T-helper 2 cell treated with Interferon-gamma antibody and Interleukin-4, amounts not matched to agents 5 μg/mL and 100 μg/mL, for 36 hours (primary cell): ENCODE data around the gene SELENOW.
"Not testable (repeated sequence)": the region's sequence is repeated elsewhere in the genome, so short reads cannot be mapped to it uniquely, and the experiment has no call there.

Source experiments
- DNase-seq: peaks from one replicate; pipeline ENCODE4 v3.0.0; 2021; ENCODE audit warnings: low spot score
- H3K27ac Mint-ChIP-seq: one replicate; pipeline ENCODE4 v1.8.0; 2021; ENCODE audit warnings: mild to moderate bottlenecking, mixed read lengths
- H3K27me3 Mint-ChIP-seq: one replicate; pipeline ENCODE4 v1.8.0; 2021; ENCODE audit warnings: low read depth, mixed read lengths
- H3K36me3 Mint-ChIP-seq: one replicate; pipeline ENCODE4 v1.8.0; 2021; ENCODE audit warnings: low read depth, mixed read lengths
- H3K4me1 Mint-ChIP-seq: one replicate; pipeline ENCODE4 v1.8.0; 2021; ENCODE audit warnings: low read depth, mixed read lengths
- H3K4me3 Mint-ChIP-seq: one replicate; pipeline ENCODE4 v1.8.0; 2022; ENCODE audit warnings: mild to moderate bottlenecking, moderate library complexity, mixed read lengths
- H3K9me3 Mint-ChIP-seq: one replicate; pipeline ENCODE4 v1.8.0; 2021; ENCODE audit warnings: mixed read lengths

The SELENOW gene

DNA sequence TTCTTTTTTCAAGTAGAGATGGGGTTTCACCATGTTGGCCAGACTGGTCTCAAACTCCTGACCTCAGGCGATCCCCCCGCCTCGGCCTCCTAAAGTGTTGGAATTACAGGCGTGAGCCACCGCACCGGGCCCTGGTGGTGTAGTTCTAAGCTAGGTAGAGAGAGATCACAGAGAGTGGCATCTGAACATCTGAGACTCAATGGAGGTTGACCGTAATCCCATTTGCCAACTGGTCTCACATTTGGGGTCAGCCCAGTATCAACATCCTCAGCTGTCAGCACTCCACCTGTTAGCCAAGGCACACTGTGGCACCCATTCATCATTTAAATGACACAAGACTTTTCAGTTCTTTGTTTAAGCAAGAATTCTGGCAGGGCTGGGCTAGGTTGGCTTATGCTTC, 8.1 kb downstream of the SELENOW start:
- DNase-seq: no peak
- no peaks in the 10 kb centered on the region for H3K4me1 Mint-ChIP-seq
- no peaks in the 10 kb centered on the region for H3K27me3 Mint-ChIP-seq

DNA sequence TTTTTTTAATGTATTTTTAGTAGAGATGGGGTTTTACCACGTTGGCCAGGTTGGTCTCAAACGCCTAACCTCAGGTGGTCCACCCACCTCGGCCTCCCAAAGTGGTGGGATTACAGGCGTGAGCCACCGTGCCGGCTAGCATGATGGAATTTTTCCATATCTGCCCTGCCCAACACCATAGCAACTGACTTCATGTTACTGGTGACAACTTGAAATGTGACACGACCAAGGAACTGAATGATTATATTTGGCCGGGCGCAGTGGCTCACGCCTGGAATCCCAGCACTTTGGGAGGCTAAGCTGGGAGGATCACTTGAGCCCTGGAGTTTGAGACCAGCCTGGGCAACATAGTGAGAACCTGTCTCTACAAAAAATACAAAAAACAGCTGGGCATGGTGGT, 8.8 kb downstream of the SELENOW start:
- not testable (repeated sequence) for H3K27ac Mint-ChIP-seq, H3K27me3 Mint-ChIP-seq, H3K4me1 Mint-ChIP-seq, H3K4me3 Mint-ChIP-seq, DNase-seq, H3K9me3 Mint-ChIP-seq
- peaks cover 21% of the 10 kb centered on the region for H3K36me3 Mint-ChIP-seq

More for the DNA sequence above, 8.1 kb downstream of the SELENOW start:
- H3K9me3 Mint-ChIP-seq: no peaks in the 10 kb centered on the region
- no peak overlapping the region for H3K4me3 Mint-ChIP-seq
- H3K36me3 Mint-ChIP-seq: peaks cover 25% of the 10 kb centered on the region
- no peak overlapping the region for H3K27ac Mint-ChIP-seq

DNA sequence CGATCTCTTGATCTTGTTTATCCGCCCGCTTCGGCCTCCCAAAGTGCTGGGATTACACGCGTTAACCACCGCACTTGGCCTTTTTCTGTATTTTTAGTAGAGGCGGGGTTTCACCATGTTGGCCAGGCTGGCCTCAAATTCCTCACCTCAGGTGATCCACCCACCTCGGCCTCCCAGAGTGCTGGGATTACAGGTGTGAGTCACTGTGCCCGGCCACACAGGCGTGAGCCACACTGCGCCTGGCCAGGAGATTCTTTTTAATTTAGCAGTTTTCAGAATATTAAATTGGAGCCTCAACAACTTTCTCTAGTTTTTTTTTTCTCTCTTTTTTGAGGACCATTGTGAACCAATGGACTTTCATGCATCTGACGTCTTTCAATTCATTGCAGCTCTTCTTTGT, 11.3 kb downstream of the SELENOW start:
- not testable (repeated sequence) for H3K27me3 Mint-ChIP-seq, H3K9me3 Mint-ChIP-seq, H3K27ac Mint-ChIP-seq, H3K4me3 Mint-ChIP-seq, H3K4me1 Mint-ChIP-seq, H3K36me3 Mint-ChIP-seq, DNase-seq

DNA sequence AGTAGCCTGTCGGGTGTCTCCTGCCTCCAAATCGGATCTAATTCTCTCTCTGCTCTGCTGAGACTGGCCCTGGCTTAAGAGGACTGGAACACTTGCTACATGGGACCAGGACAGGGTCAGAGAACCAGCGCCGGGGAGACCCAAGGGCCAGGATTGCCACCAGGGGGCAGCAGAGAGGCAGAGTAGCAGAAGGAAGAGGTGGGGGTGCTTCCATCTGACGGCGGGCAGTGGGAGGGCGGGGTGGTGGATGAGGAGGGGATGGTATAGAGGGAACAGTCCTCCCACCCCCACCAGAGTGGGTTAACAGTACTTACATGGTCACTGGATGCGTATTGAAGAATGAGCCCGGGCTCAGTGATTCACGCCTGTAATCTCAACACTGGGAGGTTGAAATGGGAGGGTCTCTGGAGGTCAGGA, 11.9 kb downstream of the SELENOW start:
- DNase-seq: peak; percentile 63
- Mint-ChIP-seq H3K27me3 (no peaks in the 10 kb centered on the region), H3K9me3 (peaks cover 5% of the 10 kb centered on the region), H3K4me3 (no peak overlapping the region), H3K36me3 (peaks cover 5% of the 10 kb centered on the region), H3K4me1 (no peaks in the 10 kb centered on the region), H3K27ac (no peak overlapping the region)

DNA sequence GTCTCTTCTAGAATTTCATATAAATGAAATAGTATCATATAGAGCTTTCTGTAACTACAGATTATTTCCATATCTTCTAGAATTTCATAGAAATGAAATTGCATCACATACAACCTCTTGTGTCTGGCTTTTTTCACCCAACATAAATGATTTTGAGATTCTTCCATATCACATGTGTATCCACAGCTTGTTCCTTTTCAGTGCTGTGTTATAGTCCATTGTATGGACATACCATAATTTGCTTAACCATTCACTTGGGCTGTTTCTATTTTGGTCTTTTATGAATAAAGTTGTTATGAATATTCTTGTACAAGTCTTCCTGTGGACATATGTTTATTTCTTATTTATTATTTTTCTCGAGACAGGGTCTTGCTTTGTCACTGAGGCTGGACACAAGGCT, 14.1 kb downstream of the SELENOW start:
- H3K4me3 Mint-ChIP-seq: no peak overlapping the region
- no peaks in the 10 kb centered on the region for H3K27me3 Mint-ChIP-seq
- peaks cover 5% of the 10 kb centered on the region for H3K9me3 Mint-ChIP-seq
- H3K4me1 Mint-ChIP-seq: no peaks in the 10 kb centered on the region
- no peak for DNase-seq
- H3K27ac Mint-ChIP-seq: no peak overlapping the region
- H3K36me3 Mint-ChIP-seq: peaks cover 1% of the 10 kb centered on the region

DNA sequence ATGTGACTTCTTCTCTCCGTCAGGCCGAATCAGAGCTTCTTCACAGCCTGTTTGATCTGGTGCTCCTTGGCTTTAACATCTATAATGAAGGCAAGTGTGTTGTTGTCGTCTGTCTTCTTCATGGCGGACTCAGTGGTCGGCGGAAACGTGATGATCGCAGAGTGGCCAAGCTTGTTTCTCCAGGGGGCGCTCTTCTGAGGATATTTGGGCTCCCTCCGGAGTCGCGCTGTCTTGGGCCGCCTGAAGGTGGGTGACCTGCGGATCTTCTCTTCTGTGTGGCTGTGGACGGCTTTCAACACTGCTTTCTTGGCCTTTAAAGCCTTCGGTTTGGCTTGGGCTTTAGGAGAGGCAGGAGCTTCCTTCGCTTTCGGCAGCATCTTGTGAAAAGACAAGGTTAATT, 16.0 kb downstream of the SELENOW start:
- no peak overlapping the region for H3K27ac Mint-ChIP-seq
- no peaks in the 10 kb centered on the region for H3K4me1 Mint-ChIP-seq
- no peak overlapping the region for H3K4me3 Mint-ChIP-seq
- DNase-seq: no peak
- no peaks in the 10 kb centered on the region for H3K36me3 Mint-ChIP-seq
- H3K9me3 Mint-ChIP-seq: peaks cover 5% of the 10 kb centered on the region
- H3K27me3 Mint-ChIP-seq: no peaks in the 10 kb centered on the region

DNA sequence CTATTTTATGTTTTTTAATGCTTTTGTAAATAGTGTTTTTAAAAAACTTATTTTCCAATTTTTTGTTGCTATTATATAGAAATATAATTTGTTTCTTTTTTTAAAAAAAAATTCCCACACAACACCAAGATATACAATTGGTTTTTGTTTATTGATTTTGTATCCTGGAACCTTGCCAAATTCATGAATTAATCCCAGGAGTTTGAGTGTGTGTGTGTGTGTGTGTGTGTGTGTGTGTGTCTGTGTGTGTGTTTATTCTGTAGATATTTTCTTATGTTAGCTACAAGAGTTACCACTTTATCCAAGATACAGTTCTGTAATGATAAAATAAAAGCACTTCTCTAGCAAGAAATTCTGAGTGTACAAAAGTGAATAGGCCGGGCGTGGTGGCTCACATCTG, 18.3 kb downstream of the SELENOW start:
- Mint-ChIP-seq H3K4me3 (no peak overlapping the region), H3K27me3 (no peaks in the 10 kb centered on the region), H3K36me3 (no peaks in the 10 kb centered on the region), H3K27ac (no peak overlapping the region), H3K9me3 (peaks cover 10% of the 10 kb centered on the region), H3K4me1 (no peaks in the 10 kb centered on the region)
- no peak for DNase-seq

DNA sequence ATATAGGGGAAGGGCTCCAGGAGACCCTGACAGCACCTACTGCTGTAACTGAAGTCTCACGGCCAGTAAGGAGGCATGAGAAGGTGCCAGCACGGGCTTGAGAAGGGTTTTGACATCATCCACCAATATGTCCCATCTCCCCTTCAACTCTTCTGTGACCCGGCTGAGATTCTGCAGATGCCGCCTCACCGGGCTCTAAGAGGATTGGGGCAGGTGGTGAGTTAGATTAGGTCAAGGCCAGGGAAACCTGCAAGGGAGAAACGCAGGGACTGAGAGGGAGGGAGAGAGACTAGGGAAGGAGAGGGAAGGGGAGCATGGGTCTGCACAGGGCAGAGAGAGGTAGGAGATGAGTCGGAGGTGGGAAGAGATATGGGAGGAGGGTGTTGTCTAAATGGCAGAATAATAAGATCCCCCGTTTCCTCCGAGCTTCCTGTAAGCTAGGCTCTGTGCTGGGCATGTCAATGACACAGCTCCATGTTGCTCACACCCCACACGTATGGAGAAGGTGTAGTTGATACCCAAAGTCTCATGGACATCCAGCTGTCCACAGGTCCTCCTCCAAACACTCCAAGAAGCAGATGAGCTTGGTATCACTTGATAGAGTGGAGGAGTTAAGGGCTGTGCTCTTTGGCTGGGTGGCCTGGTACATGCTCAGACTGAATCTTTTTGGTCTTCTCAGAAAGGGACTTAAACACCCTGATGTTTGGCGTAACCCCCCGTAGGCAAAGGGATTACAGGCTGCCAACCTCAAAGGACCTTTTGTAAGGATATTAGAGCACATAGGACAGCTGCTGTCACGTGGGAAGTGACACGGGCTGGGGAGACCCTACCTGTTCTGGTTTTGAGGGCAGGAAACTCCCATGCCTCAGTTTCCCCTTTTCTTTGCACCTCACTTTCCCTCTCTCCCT, 19.7 kb downstream of the SELENOW start:
- H3K27me3 Mint-ChIP-seq: no peaks in the 10 kb centered on the region
- H3K27ac Mint-ChIP-seq: no peak overlapping the region
- H3K9me3 Mint-ChIP-seq: peaks cover 5% of the 10 kb centered on the region

GRCh38 chr19:47798904-47799266, 20.4 kb downstream of the SELENOW start:
- no peak overlapping the region for H3K4me3 Mint-ChIP-seq
- no peaks in the 10 kb centered on the region for H3K27me3 Mint-ChIP-seq
- DNase-seq: no peak
- H3K9me3 Mint-ChIP-seq: peaks cover 5% of the 10 kb centered on the region
- no peak overlapping the region for H3K27ac Mint-ChIP-seq
- H3K36me3 Mint-ChIP-seq: no peaks in the 10 kb centered on the region
- H3K4me1 Mint-ChIP-seq: no peaks in the 10 kb centered on the region

More for the DNA sequence above, 19.7 kb downstream of the SELENOW start:
- H3K4me3 Mint-ChIP-seq: no peak overlapping the region
- no peaks in the 10 kb centered on the region for H3K36me3 Mint-ChIP-seq
- H3K4me1 Mint-ChIP-seq: no peaks in the 10 kb centered on the region
- DNase-seq: no peak

- Mint-ChIP-seq H3K27ac (no peak overlapping the region), H3K9me3 (peaks cover 5% of the 10 kb centered on the region), H3K27me3 (no peaks in the 10 kb centered on the region), H3K4me1 (no peaks in the 10 kb centered on the region), H3K4me3 (no peak overlapping the region), H3K36me3 (no peaks in the 10 kb centered on the region)
- DNase-seq: no peak
Observed at GRCh38 chr19:47801270-47801669, 22.8 kb downstream of the SELENOW start.

DNA sequence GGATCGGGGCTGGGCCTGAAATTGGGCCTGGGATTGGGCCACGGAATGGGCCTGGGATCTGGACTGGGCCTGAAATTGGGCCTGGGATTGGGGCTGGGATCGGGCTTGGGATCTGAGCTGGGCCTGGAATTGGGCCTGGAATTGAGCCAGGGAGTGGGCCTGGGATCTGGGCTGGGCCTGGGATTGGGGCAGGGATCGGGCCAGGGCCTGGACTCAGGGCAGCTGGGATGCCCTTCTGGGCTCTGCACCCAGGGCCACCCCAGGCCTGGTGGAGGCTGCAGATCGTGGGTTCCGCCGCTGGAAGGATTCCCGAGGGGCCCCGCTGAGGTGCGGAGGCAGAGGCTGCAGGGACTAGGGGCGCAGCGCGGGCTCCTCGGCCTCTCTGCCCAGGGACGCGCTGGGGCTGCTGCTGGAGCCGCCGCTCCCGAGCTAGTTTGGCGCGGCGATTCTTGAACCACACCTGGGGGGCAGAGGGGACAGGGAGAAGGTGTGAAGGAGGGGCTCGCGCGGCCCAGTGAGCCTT, 24.1 kb downstream of the SELENOW start:
- H3K4me1 Mint-ChIP-seq: no peaks in the 10 kb centered on the region
- DNase-seq: no peak
- H3K27me3 Mint-ChIP-seq: no peaks in the 10 kb centered on the region
- no peak overlapping the region for H3K27ac Mint-ChIP-seq
- H3K9me3 Mint-ChIP-seq: peaks cover 5% of the 10 kb centered on the region
- no peak overlapping the region for H3K4me3 Mint-ChIP-seq
- H3K36me3 Mint-ChIP-seq: no peaks in the 10 kb centered on the region

- not testable (repeated sequence) for H3K36me3 Mint-ChIP-seq, H3K9me3 Mint-ChIP-seq, H3K4me1 Mint-ChIP-seq, DNase-seq, H3K27ac Mint-ChIP-seq, H3K4me3 Mint-ChIP-seq, H3K27me3 Mint-ChIP-seq
Observed at GRCh38 chr19:47803148-47803547, 24.6 kb downstream of the SELENOW start.

- H3K27me3 Mint-ChIP-seq, H3K27ac Mint-ChIP-seq, DNase-seq, H3K4me1 Mint-ChIP-seq, H3K9me3 Mint-ChIP-seq, H3K4me3 Mint-ChIP-seq, H3K36me3 Mint-ChIP-seq: not testable (repeated sequence)
Observed at GRCh38 chr19:47803671-47804070, 25.2 kb downstream of the SELENOW start.

- H3K9me3 Mint-ChIP-seq, H3K4me3 Mint-ChIP-seq, H3K4me1 Mint-ChIP-seq, H3K27ac Mint-ChIP-seq, H3K36me3 Mint-ChIP-seq, DNase-seq, H3K27me3 Mint-ChIP-seq: not testable (repeated sequence)
Observed at GRCh38 chr19:47804451-47804850, 25.9 kb downstream of the SELENOW start, which contains the start of gene TPRX1. TPRX1 (minus strand) TSS chr19:47804551; CDS start chr19:47804539, 12 bp downstream.

GRCh38 chr19:47805313-47805712, 26.8 kb downstream of the SELENOW start:
- Mint-ChIP-seq H3K4me1 (no peaks in the 10 kb centered on the region), H3K9me3 (peaks cover 5% of the 10 kb centered on the region), H3K27me3 (no peaks in the 10 kb centered on the region), H3K4me3 (no peak overlapping the region), H3K36me3 (no peaks in the 10 kb centered on the region), H3K27ac (no peak overlapping the region)
- no peak for DNase-seq
